ENCODE results near the gene PKD1L1.
A peak's percentile ranks its signal among the peaks of the same experiment; 100 is the strongest.
"Not testable (repeated sequence)": the region's sequence is repeated elsewhere in the genome, so short reads cannot be mapped to it uniquely, and the experiment has no call there.

Gene PKD1L1, protein sequence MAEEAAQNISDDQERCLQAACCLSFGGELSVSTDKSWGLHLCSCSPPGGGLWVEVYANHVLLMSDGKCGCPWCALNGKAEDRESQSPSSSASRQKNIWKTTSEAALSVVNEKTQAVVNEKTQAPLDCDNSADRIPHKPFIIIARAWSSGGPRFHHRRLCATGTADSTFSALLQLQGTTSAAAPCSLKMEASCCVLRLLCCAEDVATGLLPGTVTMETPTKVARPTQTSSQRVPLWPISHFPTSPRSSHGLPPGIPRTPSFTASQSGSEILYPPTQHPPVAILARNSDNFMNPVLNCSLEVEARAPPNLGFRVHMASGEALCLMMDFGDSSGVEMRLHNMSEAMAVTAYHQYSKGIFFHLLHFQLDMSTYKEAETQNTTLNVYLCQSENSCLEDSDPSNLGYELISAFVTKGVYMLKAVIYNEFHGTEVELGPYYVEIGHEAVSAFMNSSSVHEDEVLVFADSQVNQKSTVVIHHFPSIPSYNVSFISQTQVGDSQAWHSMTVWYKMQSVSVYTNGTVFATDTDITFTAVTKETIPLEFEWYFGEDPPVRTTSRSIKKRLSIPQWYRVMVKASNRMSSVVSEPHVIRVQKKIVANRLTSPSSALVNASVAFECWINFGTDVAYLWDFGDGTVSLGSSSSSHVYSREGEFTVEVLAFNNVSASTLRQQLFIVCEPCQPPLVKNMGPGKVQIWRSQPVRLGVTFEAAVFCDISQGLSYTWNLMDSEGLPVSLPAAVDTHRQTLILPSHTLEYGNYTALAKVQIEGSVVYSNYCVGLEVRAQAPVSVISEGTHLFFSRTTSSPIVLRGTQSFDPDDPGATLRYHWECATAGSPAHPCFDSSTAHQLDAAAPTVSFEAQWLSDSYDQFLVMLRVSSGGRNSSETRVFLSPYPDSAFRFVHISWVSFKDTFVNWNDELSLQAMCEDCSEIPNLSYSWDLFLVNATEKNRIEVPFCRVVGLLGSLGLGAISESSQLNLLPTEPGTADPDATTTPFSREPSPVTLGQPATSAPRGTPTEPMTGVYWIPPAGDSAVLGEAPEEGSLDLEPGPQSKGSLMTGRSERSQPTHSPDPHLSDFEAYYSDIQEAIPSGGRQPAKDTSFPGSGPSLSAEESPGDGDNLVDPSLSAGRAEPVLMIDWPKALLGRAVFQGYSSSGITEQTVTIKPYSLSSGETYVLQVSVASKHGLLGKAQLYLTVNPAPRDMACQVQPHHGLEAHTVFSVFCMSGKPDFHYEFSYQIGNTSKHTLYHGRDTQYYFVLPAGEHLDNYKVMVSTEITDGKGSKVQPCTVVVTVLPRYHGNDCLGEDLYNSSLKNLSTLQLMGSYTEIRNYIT (N-terminal part only)

DNA sequence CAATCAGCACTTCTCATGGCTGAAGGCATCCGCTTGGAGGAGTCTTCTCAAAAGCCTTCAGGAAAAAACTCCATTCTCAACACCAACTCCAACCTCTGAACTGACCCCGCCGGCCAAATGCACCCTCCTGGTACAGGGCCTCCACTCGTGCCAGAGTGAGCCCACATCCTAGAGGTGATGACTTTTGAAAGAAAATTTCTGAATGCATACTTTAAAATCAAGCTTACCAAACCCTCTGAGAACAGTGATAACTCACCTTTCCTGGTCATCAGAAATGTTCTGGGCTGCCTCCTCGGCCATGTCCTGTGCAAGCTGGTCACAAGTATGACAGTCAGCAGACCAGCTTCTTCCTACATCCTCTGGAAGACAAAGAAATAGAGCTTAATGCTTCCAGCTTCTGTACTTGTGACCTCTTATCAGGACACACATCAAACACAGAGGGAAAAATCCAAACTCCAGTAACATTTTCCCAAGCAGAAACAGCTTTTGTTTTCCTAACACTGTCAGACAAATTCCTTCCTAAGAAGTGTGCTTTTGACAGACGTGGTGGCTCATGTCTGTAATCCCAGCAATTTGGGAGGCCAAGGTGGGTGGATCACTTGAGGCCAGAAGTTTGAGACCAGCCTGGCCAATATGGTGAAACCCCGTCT lies at the start of gene PKD1L1:
PKD1L1 (minus strand) TSS at position 326 of the 650 bp plus-strand sequence; CDS start at position 300, 26 bp downstream.
- DNase-seq, result no peak

DNA sequence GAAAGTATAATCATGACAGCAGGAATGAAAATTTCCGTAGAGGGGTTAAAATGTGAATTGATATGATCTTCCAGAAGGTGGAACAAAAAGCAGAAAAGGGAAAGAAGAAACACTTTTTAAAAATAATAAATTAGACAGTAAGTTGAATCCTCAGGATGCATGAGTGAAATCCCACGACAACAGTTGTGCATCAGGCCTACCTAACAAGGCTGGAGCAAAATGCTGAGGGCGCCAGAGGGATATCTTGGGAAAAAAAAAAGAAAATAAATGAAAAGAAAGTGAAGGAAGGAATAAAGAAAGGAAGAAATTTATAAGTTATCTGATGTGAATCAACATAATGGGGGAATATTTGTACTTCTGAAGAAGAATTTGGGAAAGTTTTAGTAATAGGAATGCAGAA lies 44.2 kb upstream of the PKD1L1 start:
- no peak for DNase-seq

DNA sequence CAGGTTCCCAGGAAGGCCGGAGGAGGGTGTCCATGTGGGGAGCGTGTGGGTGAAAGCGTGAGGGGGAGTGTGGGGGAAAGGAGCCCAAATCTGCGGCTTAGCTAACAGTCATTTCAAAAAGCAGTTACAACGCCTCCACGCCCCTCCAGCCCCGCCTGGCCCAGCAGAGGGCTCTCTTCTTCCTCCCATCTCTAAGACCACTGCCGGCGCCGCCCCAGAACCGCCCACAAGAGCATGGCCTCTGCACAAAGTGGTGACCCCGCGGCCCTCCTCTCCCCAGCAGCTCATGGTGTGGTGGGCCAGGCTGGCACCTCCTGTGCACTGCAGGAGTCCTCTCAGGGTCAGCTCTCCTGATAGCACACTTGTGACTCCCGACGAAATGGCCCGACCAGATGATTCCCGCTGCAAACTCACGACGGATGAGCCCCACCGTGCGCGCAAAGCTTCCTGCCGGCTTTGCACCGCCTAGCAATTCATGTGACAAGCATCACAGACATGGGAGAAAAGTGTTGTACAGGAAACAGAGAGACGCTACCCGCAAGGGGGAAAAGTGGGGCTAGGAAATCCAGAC lies 43.6 kb upstream of the PKD1L1 start:
- DNase-seq, result peak; percentile 72

DNA sequence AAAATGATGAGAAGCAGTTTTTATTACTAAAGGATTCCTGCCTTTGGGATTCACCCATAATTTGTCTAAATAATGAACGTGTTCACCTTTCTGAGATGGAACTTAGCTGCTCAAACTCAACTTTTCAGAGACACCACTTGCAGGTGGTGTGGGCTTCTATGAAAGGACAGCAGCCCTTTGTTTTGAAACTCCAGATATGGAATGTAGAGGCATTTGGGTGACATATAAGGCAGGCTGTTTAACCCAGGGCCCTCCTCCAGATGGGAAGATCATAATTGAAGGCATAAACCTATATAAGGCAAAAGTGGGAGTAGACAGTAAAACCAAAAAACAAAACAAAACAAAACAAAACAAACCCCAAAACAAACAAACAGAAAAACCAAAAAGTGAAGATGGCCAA lies 43.0 kb upstream of the PKD1L1 start:
- DNase-seq, result no peak

DNA sequence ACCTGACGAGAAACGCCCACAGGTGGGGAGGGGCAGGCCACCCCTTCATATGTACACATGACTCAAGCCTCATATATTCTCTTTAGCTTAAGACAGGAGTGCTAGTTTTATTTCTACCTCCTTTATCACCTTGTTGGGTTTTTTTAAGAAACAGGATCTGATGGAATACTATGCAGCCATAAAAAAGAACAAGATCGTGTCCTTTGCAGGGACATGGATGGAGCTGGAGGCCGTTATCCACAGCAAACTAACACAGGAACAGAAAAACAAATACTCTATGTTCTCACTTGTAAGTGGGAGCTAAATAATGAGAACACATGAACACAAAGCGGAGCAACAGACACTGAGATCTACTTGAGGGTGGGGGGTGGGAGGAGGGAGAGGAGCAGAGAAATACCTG lies 42.3 kb upstream of the PKD1L1 start:
- no peak for DNase-seq

DNA sequence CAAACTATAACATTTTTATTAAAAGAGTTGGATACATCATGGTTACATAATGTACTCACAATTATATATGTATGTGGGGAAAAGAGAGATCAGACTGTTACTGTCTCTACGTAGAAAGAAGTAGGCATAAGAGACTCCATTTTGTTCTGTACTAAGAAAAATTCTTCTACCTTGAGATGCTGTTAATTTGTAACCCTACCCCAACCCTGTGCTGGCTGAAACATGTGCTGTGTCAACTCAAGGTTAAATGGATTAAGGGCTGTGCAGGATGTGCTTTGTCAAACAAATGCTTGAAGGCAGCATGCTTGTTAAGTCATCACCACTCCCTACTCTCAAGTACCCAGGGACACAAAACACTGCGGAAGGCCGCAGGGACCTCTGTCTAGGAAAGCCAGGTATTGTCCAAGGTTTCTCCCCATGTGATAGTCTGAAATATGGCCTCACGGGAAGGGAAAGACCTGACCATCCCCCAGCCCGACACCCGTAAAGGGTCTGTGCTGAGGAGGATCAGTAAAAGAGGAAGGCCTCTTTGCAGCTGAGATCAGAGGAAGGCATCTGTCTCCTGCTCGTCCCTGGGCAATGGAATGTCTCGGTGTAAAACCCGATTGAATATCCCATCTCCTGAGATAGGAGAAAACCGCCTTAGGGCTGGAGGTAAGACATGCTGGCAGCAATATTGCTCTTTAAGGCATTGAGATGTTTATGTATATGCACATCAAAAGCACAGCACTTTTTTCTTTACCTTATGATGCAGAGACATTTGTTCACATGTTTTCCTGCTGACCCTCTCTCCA lies 41.5 kb upstream of the PKD1L1 start:
- DNase-seq, result not testable (repeated sequence)

DNA sequence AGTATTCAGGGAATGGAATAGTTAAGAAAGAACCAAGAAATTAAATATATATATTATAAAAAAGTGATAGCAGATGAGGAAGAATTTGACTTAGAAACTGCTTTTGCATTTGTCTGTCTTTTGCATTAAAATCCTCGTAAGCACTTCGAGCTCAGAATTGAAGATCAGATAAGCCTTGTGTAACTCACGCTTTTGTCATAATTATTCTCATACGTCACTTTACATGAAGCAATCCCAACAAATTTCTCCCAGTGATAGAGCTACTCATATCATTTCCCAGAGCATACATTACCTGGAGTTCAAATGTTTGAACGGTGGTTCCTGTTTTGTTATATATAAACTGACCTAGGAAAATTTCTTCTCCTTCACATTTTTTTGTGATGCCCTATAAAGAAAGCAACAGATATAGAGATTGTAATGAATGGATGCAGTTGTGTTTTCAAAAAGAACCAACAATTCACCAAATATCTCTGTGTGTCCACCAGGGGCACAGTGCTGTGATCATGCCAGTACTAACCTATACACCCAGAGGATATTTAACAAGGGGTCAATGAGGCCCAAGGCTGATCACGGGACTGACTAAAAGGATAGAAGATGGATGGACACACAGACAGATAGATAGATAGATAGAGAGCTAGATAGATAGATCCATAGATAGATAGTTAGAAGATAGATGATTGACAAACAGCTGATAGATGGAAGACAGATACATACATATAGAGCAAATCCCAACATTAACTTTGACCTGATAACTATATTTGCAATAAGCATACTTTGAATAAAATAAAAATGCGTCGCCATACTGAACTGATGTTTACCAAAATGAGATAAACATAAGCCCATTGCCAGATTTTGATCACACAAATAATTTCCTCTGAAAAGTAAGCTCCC lies 40.5 kb upstream of the PKD1L1 start:
- DNase-seq, result no peak

DNA sequence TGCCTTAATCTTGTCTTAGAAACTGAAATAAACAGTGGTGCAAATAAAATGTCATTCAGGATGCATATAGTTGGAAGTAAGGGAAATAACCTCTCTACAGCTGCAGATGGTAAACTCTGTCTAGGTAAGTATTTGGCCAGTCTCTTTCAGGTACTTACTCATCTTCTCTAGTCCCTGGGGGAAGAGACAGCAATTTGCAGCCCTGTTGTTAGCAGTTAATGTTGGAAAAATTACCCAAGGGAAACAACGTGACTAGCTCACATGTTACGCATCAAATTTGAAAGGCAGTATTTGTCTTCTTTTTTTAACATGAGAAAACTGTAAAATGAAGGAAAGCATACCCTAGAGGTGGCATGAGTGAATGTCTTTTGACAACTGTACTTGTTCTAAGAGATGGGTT lies 34.3 kb upstream of the PKD1L1 start:
- no peak for DNase-seq

DNA sequence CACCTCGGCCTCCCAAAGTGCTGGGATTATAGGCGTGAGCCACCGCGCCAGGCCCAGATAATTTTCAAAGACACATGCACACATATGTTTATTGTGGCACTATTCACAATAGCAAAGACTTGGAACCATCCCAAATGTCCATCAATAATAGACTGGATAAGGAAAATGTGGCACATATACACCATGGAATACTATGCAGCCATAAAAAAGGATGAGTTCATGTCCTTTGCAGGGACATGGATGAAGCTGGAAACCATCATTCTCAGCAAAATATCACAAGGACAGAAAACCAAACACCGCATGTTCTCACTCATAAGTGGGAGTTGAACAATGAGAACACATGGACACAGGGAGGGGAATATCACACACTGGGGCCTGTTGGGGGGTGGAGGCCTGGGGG lies 32.4 kb upstream of the PKD1L1 start:
- not testable (repeated sequence) for DNase-seq

DNA sequence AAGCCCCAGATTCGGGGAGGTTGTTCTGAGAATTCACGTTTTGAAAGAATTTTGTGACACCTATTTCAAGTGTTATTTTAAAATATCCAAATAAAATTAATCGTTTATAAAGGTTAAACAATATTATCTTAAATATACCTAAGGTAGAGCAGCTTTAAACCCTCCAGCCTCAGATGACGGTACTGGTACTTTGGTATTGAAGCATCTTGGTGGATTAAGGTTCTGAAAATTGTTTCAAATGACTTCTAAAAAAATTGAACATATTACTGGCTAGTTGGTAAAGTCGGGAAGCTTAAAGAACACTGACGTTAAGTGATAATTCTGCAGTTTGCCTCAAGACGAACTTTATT lies 31.5 kb upstream of the PKD1L1 start:
- DNase-seq, result no peak

DNA sequence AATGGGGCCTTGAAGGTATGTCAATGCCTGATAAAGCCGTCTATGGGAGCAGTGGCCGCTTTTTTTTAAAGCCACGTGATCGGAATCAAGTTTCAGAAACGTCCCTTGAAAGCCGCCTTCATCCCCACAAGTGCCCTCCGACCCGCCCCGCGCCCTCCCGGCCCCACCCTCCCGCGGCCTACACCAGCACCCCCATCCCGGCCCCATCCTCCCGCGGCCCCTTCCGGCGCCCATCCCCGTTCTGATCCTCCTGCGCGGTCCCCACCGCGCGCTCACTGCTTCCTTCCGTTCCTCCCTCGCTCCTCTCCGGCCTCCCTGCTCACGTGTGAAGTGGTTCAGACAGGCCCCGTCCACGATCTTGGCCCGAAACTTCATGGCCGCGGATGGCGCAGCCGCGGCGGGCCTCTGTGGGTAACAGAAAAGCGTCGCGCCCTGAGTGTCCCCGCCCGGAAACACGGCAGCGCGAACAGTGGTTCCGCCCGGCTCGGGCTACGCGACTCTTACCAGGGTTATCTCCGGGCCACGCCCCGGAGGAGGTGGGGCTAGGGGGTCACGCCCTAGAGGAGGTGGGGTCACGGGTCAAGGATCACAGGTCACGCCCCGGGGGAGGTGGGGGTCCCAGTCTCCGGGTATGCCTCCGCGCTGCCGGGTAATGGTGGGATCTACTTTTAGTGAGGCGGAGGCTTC lies 31.0 kb upstream of the PKD1L1 start, which contains the start of gene HUS1:
HUS1 (minus strand) TSS at position 471 of the 687 bp plus-strand sequence; CDS start at position 375, 96 bp downstream.
- DNase-seq, result peak; percentile 88

DNA sequence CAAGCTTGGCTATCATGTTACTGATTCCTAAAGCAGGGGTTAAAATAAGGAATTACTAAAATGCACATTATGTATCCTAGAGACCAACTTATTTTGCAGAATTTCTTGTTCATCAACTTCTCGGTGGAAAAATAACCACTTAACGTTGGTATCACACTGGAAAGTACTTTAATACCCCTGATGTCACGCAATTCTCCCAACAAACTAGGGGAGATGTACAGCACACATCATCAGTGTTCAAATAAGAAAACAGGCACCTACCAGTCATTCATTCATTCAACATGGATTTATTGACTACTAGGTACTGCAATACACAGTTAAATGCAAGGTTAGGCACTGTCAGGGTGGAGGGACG lies 30.5 kb upstream of the PKD1L1 start:
- no peak for DNase-seq

DNA sequence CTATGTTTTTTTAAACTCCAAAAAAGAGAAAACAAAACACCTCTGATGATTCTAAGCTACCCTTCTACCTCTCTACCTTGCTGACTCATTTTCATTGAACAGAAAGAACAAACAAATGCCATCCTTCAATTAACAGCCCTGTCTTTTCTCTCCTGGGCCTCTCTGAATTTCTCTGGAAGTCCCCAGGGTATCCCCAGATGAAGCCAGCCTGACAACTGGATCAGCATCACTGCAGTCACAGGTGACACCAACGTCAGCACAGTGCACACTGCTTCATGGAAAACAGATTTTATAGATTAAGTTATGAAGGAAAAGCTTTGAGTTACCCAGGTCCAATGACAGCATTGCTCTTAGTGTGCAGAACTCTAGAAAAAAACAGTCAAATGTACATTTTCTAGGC lies 25.5 kb upstream of the PKD1L1 start:
- no peak for DNase-seq

DNA sequence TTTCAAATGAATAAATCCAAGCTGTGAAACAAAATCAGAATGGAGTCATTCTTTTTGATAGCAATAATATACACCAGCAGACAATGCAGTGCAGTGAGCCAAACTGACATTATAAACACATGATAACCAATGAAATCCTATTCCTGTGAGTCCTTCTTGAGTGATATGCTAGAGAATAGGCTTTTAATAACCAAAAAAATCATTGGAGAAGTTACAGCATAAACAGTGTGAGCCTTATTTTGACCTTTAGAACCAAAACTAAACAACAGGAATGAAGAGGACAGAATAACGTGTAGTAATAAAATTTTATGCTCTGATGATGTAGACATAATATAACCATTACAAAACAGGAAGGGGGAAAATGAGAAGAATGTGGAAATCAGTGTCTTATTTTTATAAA lies 22.5 kb upstream of the PKD1L1 start:
- DNase-seq, result no peak

DNA sequence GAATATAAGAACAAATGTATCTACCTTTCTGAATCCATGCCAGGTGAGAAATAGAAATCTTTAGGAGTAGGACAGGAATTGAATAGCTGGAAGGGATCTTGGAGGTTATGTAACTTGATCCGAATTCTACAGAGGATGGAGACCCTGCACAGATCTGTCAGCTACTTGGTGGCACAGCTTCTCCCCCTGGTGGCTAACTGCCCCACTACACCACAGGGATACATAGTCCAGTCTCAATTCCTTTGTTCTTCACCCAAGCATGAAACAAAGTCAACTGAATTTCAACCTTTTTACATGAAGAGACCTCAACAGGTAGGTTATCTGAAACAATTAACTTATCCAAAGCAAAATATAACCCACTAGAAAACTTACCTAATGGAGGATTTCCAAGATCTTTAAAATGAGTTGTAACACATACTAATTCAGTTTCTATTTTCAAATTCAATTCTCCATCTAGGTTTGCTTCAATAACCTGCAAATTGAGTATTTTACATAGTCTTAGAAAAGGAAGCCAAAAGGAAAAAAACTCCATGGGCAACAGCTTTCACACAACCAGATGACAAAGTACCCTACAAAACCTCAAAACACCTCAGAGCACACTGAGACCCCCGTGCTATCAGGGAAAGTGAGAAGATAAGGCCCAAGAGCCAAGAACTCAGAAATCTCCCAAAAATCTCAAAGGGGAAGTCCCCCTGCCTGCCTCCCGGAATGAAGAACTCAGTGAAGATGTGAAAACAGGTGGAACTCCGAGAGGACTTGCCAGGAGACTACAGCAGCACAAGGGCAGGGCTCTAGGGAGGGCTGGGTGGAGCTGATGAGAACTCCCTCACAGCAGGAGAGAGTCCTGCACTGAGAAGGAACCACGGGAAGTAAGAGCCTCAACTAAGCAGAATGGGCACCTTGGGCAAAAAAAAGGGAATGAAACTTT lies 20.8 kb upstream of the PKD1L1 start:
- DNase-seq, result peak; percentile 32

DNA sequence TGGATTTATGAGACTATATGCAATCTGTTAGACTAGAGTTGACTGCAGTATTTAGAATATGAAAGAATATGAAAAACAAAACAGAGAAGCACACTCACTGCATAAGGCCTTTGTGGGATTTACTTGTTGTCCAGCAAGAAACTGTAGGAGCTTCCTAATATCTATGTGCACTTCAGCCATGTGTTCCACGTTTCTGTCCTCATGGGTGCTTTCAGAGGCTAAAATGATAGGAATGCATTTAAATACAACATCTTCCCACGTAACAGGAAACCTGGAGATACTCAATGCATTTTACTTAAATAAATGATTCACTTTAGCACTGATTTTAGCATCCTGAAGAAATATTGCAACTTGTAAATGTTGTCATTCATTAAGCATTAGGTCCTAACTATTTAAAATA lies 19.4 kb upstream of the PKD1L1 start:
- DNase-seq, result no peak

DNA sequence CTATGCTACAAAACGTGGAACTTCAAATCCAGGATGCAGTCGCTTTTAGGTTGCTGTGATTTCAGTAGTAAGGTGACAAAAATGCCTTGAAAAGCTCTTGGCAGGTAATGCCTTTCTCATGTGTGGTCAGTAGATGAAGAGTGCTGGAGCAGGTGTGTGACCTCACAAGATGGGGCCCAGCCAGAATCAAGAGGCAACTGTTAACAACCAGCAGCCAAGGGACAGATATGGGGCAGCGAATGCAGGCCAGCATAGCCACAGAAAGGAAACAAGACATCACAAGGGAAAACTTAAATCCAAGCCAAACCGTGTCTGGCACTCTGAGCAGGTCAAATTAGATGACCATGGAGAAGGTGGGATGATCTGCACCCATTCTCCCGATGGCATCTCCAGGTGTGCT lies 18.9 kb upstream of the PKD1L1 start:
- DNase-seq, result no peak

DNA sequence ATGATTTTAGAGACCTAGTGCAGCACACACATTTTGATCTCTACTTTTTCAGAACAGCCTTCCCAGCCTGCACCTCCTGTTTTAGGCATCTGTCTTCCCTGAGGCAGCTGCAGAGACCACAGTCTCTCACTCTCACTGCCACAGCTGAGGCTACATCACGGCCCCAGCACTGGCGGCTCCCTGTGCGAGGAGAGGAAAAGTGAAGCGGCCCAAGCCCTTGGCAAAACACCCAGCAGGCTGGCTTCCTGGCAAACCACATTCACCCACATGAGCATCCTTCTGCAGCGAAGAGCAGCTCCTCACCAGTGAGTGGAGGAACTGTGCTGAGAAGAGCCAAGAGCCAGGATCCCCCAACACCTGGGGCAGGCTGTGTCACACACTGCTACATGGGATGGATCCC lies 17.2 kb upstream of the PKD1L1 start:
- no peak for DNase-seq

DNA sequence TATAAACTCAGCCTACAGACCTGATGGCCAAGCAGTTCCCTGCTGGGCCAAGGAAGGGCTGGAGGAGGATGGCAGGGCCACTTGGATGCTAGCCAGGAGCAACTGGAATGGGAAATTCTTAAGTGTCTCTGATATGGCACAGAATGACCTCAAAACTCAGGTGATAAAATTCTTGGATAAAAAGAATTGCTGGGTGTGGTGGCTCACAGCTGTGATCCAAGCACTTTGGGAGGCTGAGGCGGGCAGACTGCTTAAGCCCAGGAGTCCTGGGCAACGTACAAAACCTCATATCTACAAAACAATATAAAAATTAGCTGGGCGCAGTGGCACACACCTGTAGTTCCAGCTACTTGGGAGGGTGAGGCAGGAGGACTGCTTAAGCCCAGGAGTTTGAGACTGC lies 14.0 kb upstream of the PKD1L1 start:
- no peak for DNase-seq
